ENCODE results near the gene IGF1R. TPM values are rescaled to one million over a fixed set of nuclear protein-coding genes. Genes with fewer than 3 reads are reported as not detected.

The IGF1R gene
- total and polyA plus RNA-seq, 2 of the 8 experiments (the other 6 are each of a cell fraction or from before 2014, with no cell fraction given), result 32.9 to 109 TPM

DNA sequence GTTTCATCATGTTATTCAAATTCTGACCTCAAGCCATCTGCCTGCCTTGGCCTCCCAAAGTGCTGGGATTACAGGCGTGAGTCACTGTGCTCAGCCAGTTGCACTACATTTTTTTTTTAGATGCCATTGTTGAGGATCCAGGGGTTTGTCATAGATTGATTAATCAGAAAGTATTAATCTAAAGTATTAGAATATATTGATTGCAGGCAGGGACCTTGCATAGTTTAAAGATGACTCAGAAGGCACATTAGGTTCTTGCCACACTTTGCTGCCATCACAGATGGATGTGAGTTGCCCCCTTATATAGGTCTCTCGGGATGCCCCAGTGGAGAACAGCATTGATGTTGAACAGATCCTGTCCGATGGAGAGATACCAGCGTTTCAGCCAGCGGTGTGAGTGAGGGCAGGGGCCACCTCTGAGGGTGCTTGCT is 41.1 kb downstream of the IGF1R start:
- Histone ChIP-seq H2BK12ac (ENCODE audit: low read depth, low read length) (0 out of 2 replicates have a peak overlapping the region, but pooled peaks have one; percentile 19), H3K4me2 (ENCODE audit: insufficient read depth in 1 of 2, low read depth in 2 of 2, low read length in 2 of 2) (no peak overlapping the region), H4K20me1 (replicated peaks in 1 of 2; ENCODE audit: control insufficient read depth in 1 of 2, insufficient read depth in 2 of 2, low read length in 2 of 2) (peaks cover 25 to 50% of the 10 kb centered on the region in 2 experiments), H2AK5ac (ENCODE audit: low read depth, low read length) (no peak overlapping the region), H3K27ac (ENCODE audit: low read depth, low read length) (no peak overlapping the region), H3K79me2 (ENCODE audit: control insufficient read depth in 1 of 2, insufficient read depth in 2 of 2, low read length in 2 of 2) (peaks cover 45 to 100% of the 10 kb centered on the region in 2 experiments), H2AFZ (ENCODE audit: low read length) (no peak overlapping the region), H4K91ac (replicated peaks; ENCODE audit: insufficient read length, low read length) (no peak overlapping the region), H4K5ac (ENCODE audit: insufficient read length, low read depth, low read length) (no peak overlapping the region), H3K4ac (replicated peaks; ENCODE audit: insufficient read length, low read depth, low read length) (no peak overlapping the region), H3K9me3 (ENCODE audit: insufficient read depth in 2 of 2, low read depth in 1 of 2, low read length in 1 of 2) (no peaks in the 10 kb centered on the region), H3K9ac (replicated peaks in 1 of 4; ENCODE audit: extremely low read depth in 1 of 4, low read depth in 3 of 4, low read length in 3 of 4) (no peak overlapping the region), H4K8ac (ENCODE audit: extremely low read depth, insufficient read depth, low read length) (no peak overlapping the region), H3K4me3 (ENCODE audit: extremely low read depth in 1 of 4, insufficient read depth in 2 of 4, low read depth in 3 of 4, low read length in 4 of 4) (no peak overlapping the region), H2BK15ac (ENCODE audit: low read length) (no peak overlapping the region), H2BK120ac (replicated peaks; ENCODE audit: low read depth, low read length) (no peak overlapping the region), H3K23ac (ENCODE audit: insufficient read length) (no peak overlapping the region), H3K18ac (ENCODE audit: extremely low read depth, low read length) (no peak overlapping the region), H3K27me3 (replicated peaks in 1 of 4; ENCODE audit: control insufficient read depth in 3 of 4, extremely low read depth in 1 of 4, insufficient read depth in 3 of 4, low read length in 3 of 4) (no peaks in the 10 kb centered on the region; a peak in 1 of 7 replicates), H3K14ac (ENCODE audit: insufficient read length) (no peak overlapping the region), H3K36me3 (ENCODE audit: control insufficient read depth in 2 of 4, insufficient read depth in 4 of 4, low read length in 3 of 4) (no peaks in the 10 kb centered on the region), H3K4me1 (replicated peaks in 1 of 4; ENCODE audit: control insufficient read depth in 3 of 4, insufficient read depth in 4 of 4, low read length in 3 of 4) (peaks cover 11 to 37% (median 20%) of the 10 kb centered on the region in 4 experiments), H3K56ac (replicated peaks; ENCODE audit: insufficient read length, low read depth, low read length) (no peak overlapping the region), H3K23me2 (ENCODE audit: low read depth, low read length) (no peaks in the 10 kb centered on the region), H2BK20ac (ENCODE audit: low read length) (no peak overlapping the region), H3K79me1 (ENCODE audit: low read depth, low read length) (peaks cover 31% of the 10 kb centered on the region), H2BK5ac (ENCODE audit: low read depth, low read length) (no peak overlapping the region)
- FAIRE-seq, result no peak
- ChIA-PET CTCF (ENCODE audit: partially characterized antibody) (interaction anchor here (0.7 to 1.5 kb wide), 2 partner anchors 10 to 50 kb away, joined by 3 to 4 read pairs; no protein-coding TSS in a partner anchor), POLR2A (ENCODE audit: partially characterized antibody) (interaction anchor here (0.9 to 1.2 kb wide), 2 partner anchors 41 to 111 kb away, joined by 3 read pairs; partner anchors contain the start of gene IGF1R)
- WGBS, 2 experiments (ENCODE audit: extremely low coverage in 1 of 2, insufficient coverage in 1 of 2, insufficient read length in 1 of 2, insufficient replicate concordance in 2 of 2, low coverage in 1 of 2, low lambda C conversion rate in 2 of 2, missing lambda C conversion rate in 1 of 2), result 92% methylated on average over 5 of the region's 5 CpGs; no CpG with 5 or more reads in 1 of the 2 experiments
- DNase-seq (ENCODE audit: low read depth in 1 of 2, low spot score in 2 of 2), result no peak
- TF ChIP-seq ZNF274 (IDR thresholded peaks at IDR 0.05; ENCODE audit: borderline replicate concordance, extremely low read depth, low read length) (no peak), ASH2L (IDR thresholded peaks at IDR 0.05; ENCODE audit: low read length) (no peak), NANOG (IDR thresholded peaks at IDR 0.05; ENCODE audit: insufficient read depth, low read depth, low read length, poor library complexity, severe bottlenecking) (no peak), EGR1 (IDR thresholded peaks at IDR 0.05; ENCODE audit: borderline replicate concordance, low read depth, low read length) (no peak), BRCA1 (IDR thresholded peaks at IDR 0.05; ENCODE audit: low read depth, low read length) (no peak), TAF1 (IDR thresholded peaks at IDR 0.05; ENCODE audit: low read depth, low read length) (no peak), PHF8 (conservative IDR thresholded peaks at IDR 0.05; ENCODE audit: low read depth, low read length) (no peak), BACH1 (IDR thresholded peaks at IDR 0.05; ENCODE audit: low read length) (no peak), SIX5 (IDR thresholded peaks at IDR 0.05; ENCODE audit: low read depth, low read length) (no peak)
- TF ChIP-seq, protein P1, sequence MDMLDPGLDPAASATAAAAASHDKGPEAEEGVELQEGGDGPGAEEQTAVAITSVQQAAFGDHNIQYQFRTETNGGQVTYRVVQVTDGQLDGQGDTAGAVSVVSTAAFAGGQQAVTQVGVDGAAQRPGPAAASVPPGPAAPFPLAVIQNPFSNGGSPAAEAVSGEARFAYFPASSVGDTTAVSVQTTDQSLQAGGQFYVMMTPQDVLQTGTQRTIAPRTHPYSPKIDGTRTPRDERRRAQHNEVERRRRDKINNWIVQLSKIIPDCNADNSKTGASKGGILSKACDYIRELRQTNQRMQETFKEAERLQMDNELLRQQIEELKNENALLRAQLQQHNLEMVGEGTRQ (IDR thresholded peaks at IDR 0.05; ENCODE audit: low read length), result no peak
- TF ChIP-seq, protein P2, sequence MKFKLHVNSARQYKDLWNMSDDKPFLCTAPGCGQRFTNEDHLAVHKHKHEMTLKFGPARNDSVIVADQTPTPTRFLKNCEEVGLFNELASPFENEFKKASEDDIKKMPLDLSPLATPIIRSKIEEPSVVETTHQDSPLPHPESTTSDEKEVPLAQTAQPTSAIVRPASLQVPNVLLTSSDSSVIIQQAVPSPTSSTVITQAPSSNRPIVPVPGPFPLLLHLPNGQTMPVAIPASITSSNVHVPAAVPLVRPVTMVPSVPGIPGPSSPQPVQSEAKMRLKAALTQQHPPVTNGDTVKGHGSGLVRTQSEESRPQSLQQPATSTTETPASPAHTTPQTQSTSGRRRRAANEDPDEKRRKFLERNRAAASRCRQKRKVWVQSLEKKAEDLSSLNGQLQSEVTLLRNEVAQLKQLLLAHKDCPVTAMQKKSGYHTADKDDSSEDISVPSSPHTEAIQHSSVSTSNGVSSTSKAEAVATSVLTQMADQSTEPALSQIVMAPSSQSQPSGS (IDR thresholded peaks at IDR 0.05; ENCODE audit: low read length), result no peak
